ENCODE results near the gene ATP6V1E1.

- TF ChIP-seq CTCF (IDR thresholded peaks at IDR 0.05; ENCODE audit: insufficient read depth, low read length, poor library complexity, severe bottlenecking) (no peak), EZH2phosphoT487 (conservative IDR thresholded peaks at IDR 0.05; ENCODE audit: low read length) (no peak)
Observed at GRCh38 chr22:17549655-17550054, 78.9 kb downstream of the ATP6V1E1 start.

Measured in SU-DHL-6 (cell line).